Stimulated activated CD4-positive, alpha-beta T cell treated with anti-CD3 and anti-CD28 coated beads, Interleukin-15, amount 100 ng/mL, for 48 hours (primary cell): ENCODE results near the gene TSHZ2.

Source experiments
- DNase-seq, 2 donors: peaks; one replicate each; pipeline ENCODE4 v3.0.0-alpha.2; 2020; ENCODE audit warnings: low read depth in 2 of 2

TSHZ2 gene, protein sequence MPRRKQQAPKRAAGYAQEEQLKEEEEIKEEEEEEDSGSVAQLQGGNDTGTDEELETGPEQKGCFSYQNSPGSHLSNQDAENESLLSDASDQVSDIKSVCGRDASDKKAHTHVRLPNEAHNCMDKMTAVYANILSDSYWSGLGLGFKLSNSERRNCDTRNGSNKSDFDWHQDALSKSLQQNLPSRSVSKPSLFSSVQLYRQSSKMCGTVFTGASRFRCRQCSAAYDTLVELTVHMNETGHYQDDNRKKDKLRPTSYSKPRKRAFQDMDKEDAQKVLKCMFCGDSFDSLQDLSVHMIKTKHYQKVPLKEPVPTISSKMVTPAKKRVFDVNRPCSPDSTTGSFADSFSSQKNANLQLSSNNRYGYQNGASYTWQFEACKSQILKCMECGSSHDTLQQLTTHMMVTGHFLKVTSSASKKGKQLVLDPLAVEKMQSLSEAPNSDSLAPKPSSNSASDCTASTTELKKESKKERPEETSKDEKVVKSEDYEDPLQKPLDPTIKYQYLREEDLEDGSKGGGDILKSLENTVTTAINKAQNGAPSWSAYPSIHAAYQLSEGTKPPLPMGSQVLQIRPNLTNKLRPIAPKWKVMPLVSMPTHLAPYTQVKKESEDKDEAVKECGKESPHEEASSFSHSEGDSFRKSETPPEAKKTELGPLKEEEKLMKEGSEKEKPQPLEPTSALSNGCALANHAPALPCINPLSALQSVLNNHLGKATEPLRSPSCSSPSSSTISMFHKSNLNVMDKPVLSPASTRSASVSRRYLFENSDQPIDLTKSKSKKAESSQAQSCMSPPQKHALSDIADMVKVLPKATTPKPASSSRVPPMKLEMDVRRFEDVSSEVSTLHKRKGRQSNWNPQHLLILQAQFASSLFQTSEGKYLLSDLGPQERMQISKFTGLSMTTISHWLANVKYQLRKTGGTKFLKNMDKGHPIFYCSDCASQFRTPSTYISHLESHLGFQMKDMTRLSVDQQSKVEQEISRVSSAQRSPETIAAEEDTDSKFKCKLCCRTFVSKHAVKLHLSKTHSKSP (N-terminal part only)

GRCh38 chr20:52972190-52972937 lies at the start of gene TSHZ2:
Gene TSHZ2, plus strand, starts transcription at chr20:52972358. Its CDS starts 936 bp downstream, at chr20:52973294.
- DNase-seq: peak; percentile 41 to 45

DNA sequence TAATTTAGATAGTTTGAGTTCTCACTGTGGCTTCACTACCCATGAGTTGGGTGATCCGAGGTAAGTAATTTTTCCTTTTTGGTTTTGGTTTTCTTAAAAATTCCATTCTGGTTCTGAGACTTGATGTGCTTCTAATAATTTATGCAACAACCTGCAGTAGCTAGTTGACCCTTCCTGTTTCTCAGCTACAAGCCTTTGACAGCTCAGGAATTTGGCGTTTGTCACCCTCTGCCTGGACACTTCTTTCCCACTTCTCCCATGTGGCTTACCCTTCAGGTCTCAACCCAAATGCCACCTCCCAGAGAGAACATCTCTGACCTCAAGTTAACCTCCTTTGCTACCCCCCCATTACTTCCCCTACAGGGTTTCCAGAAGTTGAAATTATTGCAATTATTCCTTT lies 49.7 kb upstream of the TSHZ2 start:
- no peak for DNase-seq

GRCh38 chr20:52923123-52923937 lies 48.8 kb upstream of the TSHZ2 start:
- DNase-seq: no peak

- no peak for DNase-seq
Measured at GRCh38 chr20:52924411-52925271, 47.5 kb upstream of the TSHZ2 start.

GRCh38 chr20:52926505-52926904 lies 45.7 kb upstream of the TSHZ2 start:
- DNase-seq: no peak

DNA sequence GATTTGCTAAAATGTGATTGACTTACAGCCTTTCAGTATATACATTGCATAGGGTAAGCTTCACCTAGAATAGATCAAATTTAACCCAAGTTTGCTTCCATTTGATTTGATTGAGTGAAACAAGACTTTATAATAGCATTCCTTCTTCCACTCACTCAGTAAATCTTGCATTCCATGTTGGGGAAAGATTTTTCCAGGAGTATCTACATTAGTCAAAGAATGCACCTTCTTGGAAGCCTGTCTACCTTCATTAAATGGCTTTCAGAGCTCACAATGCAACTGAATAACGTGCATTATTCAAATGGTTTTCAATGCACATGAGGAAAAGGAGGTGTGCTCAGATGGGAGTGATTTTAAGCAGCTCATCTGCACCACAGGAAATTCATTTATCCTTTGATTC lies 38.3 kb upstream of the TSHZ2 start:
- DNase-seq: no peak

DNA sequence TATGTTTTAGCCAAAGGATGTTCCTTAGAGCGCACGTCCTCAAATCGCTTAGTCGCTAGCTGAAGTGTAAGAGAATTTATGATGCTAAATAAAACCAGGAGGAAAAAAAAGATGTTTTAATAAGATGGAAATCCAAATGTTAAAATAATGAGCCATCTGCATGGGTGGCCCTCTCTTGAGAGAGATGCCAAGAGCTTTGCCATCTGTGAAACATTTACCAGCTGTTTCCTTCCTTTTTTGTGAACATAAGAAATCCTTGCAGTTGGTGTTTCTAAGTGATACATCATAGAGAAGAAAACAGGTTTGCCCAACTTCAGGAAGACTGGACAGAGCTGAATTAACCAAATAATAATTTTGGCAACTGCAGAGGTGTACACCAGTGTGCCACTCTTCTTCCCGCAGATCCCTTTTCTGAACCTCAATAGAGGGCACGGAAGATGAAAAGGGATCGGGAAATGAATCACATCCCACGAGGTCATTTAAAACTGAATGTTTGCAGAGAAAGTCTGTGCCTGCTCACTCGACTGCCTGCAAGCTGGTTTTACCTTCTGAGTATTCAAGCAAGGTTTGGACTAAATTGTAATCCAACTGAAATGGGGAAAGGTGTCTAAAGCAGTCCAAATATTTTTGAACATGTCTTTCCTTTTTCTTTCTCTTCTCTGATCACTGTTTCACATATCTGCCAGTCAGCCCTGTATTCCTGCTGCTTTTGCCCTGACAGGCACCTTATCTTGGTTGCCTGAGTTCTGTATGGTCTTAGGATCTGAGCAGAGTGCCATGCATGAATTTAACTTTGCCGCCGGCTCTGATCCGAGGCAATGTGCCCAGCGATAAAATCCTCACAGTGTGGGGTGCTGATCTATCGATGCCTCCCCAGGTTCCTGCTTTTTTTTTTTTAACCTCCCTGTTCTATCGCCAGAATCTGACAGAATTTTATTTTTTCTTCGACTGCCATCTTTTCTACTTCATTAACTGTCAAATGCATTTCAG lies 35.5 kb upstream of the TSHZ2 start:
- DNase-seq: no peak

DNA sequence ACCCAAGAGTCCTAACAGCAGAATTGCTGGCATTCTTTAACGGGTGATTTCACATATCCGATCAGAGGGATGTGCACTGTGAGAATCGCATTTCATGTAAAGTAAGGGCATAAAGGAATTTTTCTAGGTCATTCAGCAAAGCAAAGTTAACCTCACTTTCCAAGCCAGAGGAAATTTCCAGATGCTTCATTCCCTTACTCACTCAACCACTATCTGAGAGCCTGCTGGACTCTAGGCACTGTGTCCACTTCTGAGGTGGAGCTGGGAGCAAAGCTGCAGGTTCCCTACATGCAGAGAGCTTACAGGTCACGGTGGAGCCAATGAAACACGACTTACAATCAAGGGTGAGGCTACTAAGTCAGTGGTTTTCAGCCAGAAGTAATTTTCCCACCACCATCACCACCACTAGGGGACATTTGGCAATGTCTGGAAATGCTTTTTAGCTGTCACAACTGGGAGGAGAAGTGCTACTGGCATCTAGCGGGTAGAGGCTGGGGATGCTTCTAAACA lies 34.5 kb upstream of the TSHZ2 start:
- no peak for DNase-seq

- no peak for DNase-seq
Measured at GRCh38 chr20:52939141-52939540, 33.0 kb upstream of the TSHZ2 start.

DNA sequence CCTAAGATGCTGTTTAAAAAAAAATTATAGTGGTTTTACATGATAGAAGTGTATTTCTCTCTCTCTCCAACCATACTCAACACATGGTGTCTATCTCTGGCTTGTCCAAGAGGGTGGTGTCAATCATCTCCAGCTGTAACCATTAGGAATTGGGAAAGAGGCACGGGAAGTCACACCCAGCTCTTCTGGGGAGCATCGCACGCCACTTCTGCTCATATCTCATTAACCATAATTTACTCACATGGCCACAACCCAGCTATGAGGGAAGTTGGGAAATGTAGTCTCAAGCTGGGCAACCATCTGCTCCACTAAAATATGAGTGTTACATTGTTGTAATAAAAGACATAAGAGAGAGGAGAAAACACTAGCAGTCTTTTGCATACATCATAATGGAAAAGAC lies 30.4 kb upstream of the TSHZ2 start:
- DNase-seq: no peak

GRCh38 chr20:52943185-52943841 lies 28.8 kb upstream of the TSHZ2 start:
- DNase-seq: no peak

DNA sequence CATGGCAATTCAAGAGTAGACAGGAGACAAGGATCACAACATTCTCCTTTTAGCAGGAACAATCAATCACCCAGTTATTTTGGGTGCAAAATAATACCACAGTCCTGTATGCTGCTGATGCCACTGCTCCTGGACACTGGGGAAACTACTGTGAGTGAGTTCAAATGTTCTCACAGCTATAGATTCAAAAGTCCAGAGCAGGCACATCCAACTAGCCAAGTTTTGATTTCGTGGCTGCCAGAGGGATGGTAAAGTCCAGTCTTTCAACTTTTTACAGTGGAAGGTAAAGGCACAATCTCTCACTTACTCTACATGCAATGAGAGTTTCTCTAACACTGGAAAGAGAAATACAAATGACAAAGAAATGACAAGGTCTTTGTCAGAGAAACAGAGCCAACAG lies 26.9 kb upstream of the TSHZ2 start:
- no peak for DNase-seq

- DNase-seq: no peak
Measured at GRCh38 chr20:52945862-52946522, 26.2 kb upstream of the TSHZ2 start.

GRCh38 chr20:52948491-52948890 lies 23.7 kb upstream of the TSHZ2 start:
- no peak for DNase-seq

- no peak for DNase-seq
Measured at GRCh38 chr20:52953020-52953419, 19.1 kb upstream of the TSHZ2 start.

GRCh38 chr20:52954849-52955248 lies 17.3 kb upstream of the TSHZ2 start:
- no peak for DNase-seq

- no peak for DNase-seq
Measured at GRCh38 chr20:52958211-52958610, 13.9 kb upstream of the TSHZ2 start.
